CD4-positive, alpha-beta T cell treated with Interleukin-17A for 1 hour (primary cell): ENCODE measurements around the gene RFLNA.
A peak's percentile ranks its signal among the peaks of the same experiment; 100 is the strongest.

Source experiments
- DNase-seq: peaks from one replicate; pipeline ENCODE4 v3.0.0-alpha.2; 2020

Gene RFLNA

GRCh38 chr12:124340080-124340900 is 45.4 kb downstream of the RFLNA start:
- DNase-seq: no peak

- no peak for DNase-seq
These were observed 46.8 kb downstream of the RFLNA start for GRCh38 chr12:124341645-124342069.

- no peak for DNase-seq
These were observed 49.1 kb downstream of the RFLNA start for GRCh38 chr12:124344022-124344421.

- DNase-seq: no peak
These were observed 49.6 kb downstream of the RFLNA start for GRCh38 chr12:124344526-124344925.

GRCh38 chr12:124345795-124346194 is 50.9 kb downstream of the RFLNA start:
- no peak for DNase-seq

GRCh38 chr12:124346425-124347168 is 51.7 kb downstream of the RFLNA start:
- no peak for DNase-seq

GRCh38 chr12:124347335-124347734 is 52.4 kb downstream of the RFLNA start:
- DNase-seq: no peak

- DNase-seq: peak; percentile 13
These were observed 53.1 kb downstream of the RFLNA start for GRCh38 chr12:124347805-124348658.

- DNase-seq: no peak
These were observed 53.9 kb downstream of the RFLNA start for GRCh38 chr12:124348659-124349380.

- no peak for DNase-seq
These were observed 55.6 kb downstream of the RFLNA start for GRCh38 chr12:124350491-124350890.

GRCh38 chr12:124351422-124351821 is 56.5 kb downstream of the RFLNA start:
- no peak for DNase-seq

- no peak for DNase-seq
These were observed 57.4 kb downstream of the RFLNA start for GRCh38 chr12:124352257-124352656.

GRCh38 chr12:124352839-124353238 is 57.9 kb downstream of the RFLNA start:
- DNase-seq: no peak

GRCh38 chr12:124354400-124354799 is 59.5 kb downstream of the RFLNA start:
- DNase-seq: no peak

GRCh38 chr12:124356221-124356620 is 61.3 kb downstream of the RFLNA start:
- DNase-seq: no peak

- DNase-seq: no peak
These were observed 62.7 kb downstream of the RFLNA start for GRCh38 chr12:124357616-124358015.

GRCh38 chr12:124358572-124358971 is 63.7 kb downstream of the RFLNA start:
- no peak for DNase-seq

- no peak for DNase-seq
These were observed 65.0 kb downstream of the RFLNA start for GRCh38 chr12:124359671-124360581.

- DNase-seq: no peak
These were observed 66.4 kb downstream of the RFLNA start for GRCh38 chr12:124361074-124361970.

- no peak for DNase-seq
These were observed 67.1 kb downstream of the RFLNA start for GRCh38 chr12:124361996-124362395.
